ENCODE data around the gene LYZ. TPM values are rescaled to one million over a fixed set of nuclear protein-coding genes. Genes with fewer than 3 reads are reported as not detected.

Gene LYZ
- total RNA-seq, 1 experiment from 2014 or later: not detected

DNA sequence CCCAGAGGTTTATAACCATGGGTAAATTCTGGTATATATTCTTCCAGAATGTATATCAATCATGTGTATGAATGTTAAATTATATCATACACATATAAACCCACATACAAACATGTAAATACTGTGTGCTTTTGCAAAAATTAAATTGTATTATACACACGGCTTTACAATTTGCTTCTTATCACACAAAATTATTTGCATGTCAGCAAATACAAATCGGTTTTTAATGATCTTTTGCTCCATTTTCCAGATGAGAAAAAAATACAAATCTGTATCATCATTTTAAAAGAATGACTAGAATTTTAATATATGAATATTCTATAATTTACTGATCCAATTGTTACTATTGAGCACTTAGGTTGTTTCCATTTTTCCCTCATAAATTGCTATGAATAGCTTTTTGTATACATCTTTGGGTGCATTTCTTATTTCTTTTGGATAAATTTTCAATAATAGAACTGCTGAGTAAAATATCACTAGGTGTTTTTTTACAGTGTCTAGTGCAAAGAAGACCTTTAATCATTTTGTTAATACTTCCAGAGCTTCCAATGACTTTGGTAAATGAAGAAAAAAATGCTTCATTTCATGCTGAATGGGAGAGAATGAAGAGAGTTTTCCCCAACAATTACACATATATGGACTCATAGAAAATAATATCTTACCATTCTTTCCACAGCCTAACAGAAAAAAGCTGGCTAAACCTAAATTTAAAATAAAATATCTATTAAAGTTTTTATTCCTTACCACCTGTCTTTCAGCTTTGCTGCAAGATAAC lies 3.5 kb downstream of the LYZ start:
- Histone ChIP-seq H2AK5ac (ENCODE audit: insufficient read length, low read length) (no peak overlapping the region), H2AFZ (ENCODE audit: low read length) (no peak overlapping the region), H3K18ac (ENCODE audit: insufficient read length, low read depth, low read length) (no peak overlapping the region), H2BK20ac (ENCODE audit: low read depth, low read length, poor library complexity, severe bottlenecking) (no peak overlapping the region), H3K9ac (ENCODE audit: extremely low read depth, insufficient read length, low read length) (no peak overlapping the region), H3K23me2 (ENCODE audit: insufficient read length, low read depth, low read length, poor library complexity, severe bottlenecking) (no peaks in the 10 kb centered on the region), H4K91ac (ENCODE audit: insufficient read length, low read depth, low read length) (no peak overlapping the region), H4K5ac (ENCODE audit: insufficient read length, low read depth, low read length) (no peak overlapping the region), H3K27me3 (ENCODE audit: insufficient read depth, low read length) (no peaks in the 10 kb centered on the region), H3T11ph (ENCODE audit: low read length) (no peak overlapping the region), H3K56ac (ENCODE audit: insufficient read length, low read depth, low read length) (no peak overlapping the region), H3K79me2 (ENCODE audit: insufficient read depth, low read length) (no peaks in the 10 kb centered on the region), H4K20me1 (ENCODE audit: control insufficient read depth, insufficient read depth, insufficient read length) (no peaks in the 10 kb centered on the region), H3K4me1 (ENCODE audit: insufficient read depth, low read length) (no peaks in the 10 kb centered on the region), H3K79me1 (ENCODE audit: insufficient read depth, low read depth, low read length, poor library complexity, severe bottlenecking) (no peaks in the 10 kb centered on the region), H3K14ac (ENCODE audit: insufficient read depth, low read length) (no peak overlapping the region), H3K4me2 (ENCODE audit: insufficient read depth, insufficient read length, low read length) (no peak overlapping the region), H3K9me3 (ENCODE audit: control insufficient read depth, low read depth, low read length) (no peaks in the 10 kb centered on the region), H2BK5ac (ENCODE audit: insufficient read length, low read length) (no peak overlapping the region), H4K8ac (replicated peaks; ENCODE audit: insufficient read length, low read depth, low read length) (no peak overlapping the region), H2BK120ac (ENCODE audit: low read depth, low read length, poor library complexity, severe bottlenecking) (no peak overlapping the region), H3K23ac (ENCODE audit: insufficient read length, low read depth, low read length) (no peak overlapping the region), H2BK12ac (ENCODE audit: insufficient read length, low read depth, low read length) (no peak overlapping the region), H2BK15ac (ENCODE audit: low read depth, low read length) (no peak overlapping the region), H3K4ac (ENCODE audit: low read depth, low read length) (no peak overlapping the region), H3K27ac (ENCODE audit: insufficient read length, low read depth, low read length) (no peak overlapping the region)
- no peak for DNase-seq
- Mint-ChIP-seq H3K27me3 (ENCODE audit: low read depth) (no peaks in the 10 kb centered on the region), H3K36me3 (ENCODE audit: insufficient read depth in 1 of 3, low read depth in 3 of 3) (no peaks in the 10 kb centered on the region), H3K4me3 (no peak overlapping the region), H3K9me3 (no peaks in the 10 kb centered on the region), H3K4me1 (peaks cover 9% of the 10 kb centered on the region in 2 experiments), H3K27ac (no peak overlapping the region)
- WGBS (ENCODE audit: extremely low coverage, insufficient read length, low lambda C conversion rate): no CpG with 5 or more reads among the region's 2 CpGs
- TF ChIP-seq, protein P1, sequence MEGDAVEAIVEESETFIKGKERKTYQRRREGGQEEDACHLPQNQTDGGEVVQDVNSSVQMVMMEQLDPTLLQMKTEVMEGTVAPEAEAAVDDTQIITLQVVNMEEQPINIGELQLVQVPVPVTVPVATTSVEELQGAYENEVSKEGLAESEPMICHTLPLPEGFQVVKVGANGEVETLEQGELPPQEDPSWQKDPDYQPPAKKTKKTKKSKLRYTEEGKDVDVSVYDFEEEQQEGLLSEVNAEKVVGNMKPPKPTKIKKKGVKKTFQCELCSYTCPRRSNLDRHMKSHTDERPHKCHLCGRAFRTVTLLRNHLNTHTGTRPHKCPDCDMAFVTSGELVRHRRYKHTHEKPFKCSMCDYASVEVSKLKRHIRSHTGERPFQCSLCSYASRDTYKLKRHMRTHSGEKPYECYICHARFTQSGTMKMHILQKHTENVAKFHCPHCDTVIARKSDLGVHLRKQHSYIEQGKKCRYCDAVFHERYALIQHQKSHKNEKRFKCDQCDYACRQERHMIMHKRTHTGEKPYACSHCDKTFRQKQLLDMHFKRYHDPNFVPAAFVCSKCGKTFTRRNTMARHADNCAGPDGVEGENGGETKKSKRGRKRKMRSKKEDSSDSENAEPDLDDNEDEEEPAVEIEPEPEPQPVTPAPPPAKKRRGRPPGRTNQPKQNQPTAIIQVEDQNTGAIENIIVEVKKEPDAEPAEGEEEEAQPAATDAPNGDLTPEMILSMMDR (conservative IDR thresholded peaks at IDR 0.05): no peak
